Measurements from ENCODE around the gene ARHGAP22. TPM values are rescaled to one million over a fixed set of nuclear protein-coding genes. Genes with fewer than 3 reads are reported as not detected.

ARHGAP22 gene
- total RNA-seq, 1 donor from 2014 or later: 6.2 TPM

- DNase-seq (ENCODE audit: low read depth) (no peak), FAIRE-seq (no peak)
- Histone ChIP-seq H3K79me2 (ENCODE audit: insufficient read depth, low read length) (peaks cover 15% of the 10 kb centered on the region), H3K36me3 (ENCODE audit: insufficient read depth, low read length) (no peaks in the 10 kb centered on the region), H3K4me3 (ENCODE audit: insufficient read depth, low read depth, low read length) (no peak overlapping the region), H2AFZ (ENCODE audit: low read depth, low read length) (no peak overlapping the region), H3K9me3 (ENCODE audit: insufficient read depth, low read depth, low read length) (no peaks in the 10 kb centered on the region), H3K4me2 (ENCODE audit: low read length) (no peak overlapping the region), H3K27me3 (ENCODE audit: insufficient read depth, low read length) (no peaks in the 10 kb centered on the region), H4K20me1 (ENCODE audit: insufficient read depth, low read length) (peaks cover 9% of the 10 kb centered on the region), H3K9ac (ENCODE audit: low read length) (no peak overlapping the region), H3K4me1 (ENCODE audit: insufficient read depth, low read length) (peaks cover 4% of the 10 kb centered on the region), H3K27ac (ENCODE audit: low read depth, low read length) (no peak overlapping the region)
- H3K9me3 Mint-ChIP-seq (ENCODE audit: unreplicated experiment): no peaks in the 10 kb centered on the region
- H3K4me3 Mint-ChIP-seq (ENCODE audit: unreplicated experiment): no peak overlapping the region
- no peaks in the 10 kb centered on the region for H3K36me3 Mint-ChIP-seq (ENCODE audit: low read depth, unreplicated experiment)
- H3K4me1 Mint-ChIP-seq (ENCODE audit: low read depth, unreplicated experiment): peaks cover 7% of the 10 kb centered on the region
- no peaks in the 10 kb centered on the region for H3K27me3 Mint-ChIP-seq (ENCODE audit: low read depth, unreplicated experiment)
- TF ChIP-seq EZH2 (IDR thresholded peaks at IDR 0.05; ENCODE audit: insufficient read depth, low read length) (no peak), CTCF (IDR thresholded peaks at IDR 0.05; ENCODE audit: insufficient read depth, low read depth, low read length) (no peak)
- H3K27ac Mint-ChIP-seq (ENCODE audit: unreplicated experiment): no peak overlapping the region
Observed at GRCh38 chr10:48406658-48407057, 198.2 kb downstream of the ARHGAP22 start.

- peaks cover 4% of the 10 kb centered on the region for H3K4me1 ChIP-seq (ENCODE audit: insufficient read depth, low read length)
- H3K79me2 ChIP-seq (ENCODE audit: insufficient read depth, low read length): peaks cover 18% of the 10 kb centered on the region
- TF ChIP-seq EZH2 (IDR thresholded peaks at IDR 0.05; ENCODE audit: insufficient read depth, low read length): no peak
- no peak for TF ChIP-seq CTCF (IDR thresholded peaks at IDR 0.05; ENCODE audit: insufficient read depth, low read depth, low read length)
- no peak for FAIRE-seq
- Mint-ChIP-seq H3K4me3 (ENCODE audit: unreplicated experiment) (no peak overlapping the region), H3K27ac (ENCODE audit: unreplicated experiment) (no peak overlapping the region), H3K4me1 (ENCODE audit: low read depth, unreplicated experiment) (peaks cover 7% of the 10 kb centered on the region), H3K36me3 (ENCODE audit: low read depth, unreplicated experiment) (no peaks in the 10 kb centered on the region), H3K27me3 (ENCODE audit: low read depth, unreplicated experiment) (no peaks in the 10 kb centered on the region), H3K9me3 (ENCODE audit: unreplicated experiment) (no peaks in the 10 kb centered on the region)
- H3K9ac ChIP-seq (ENCODE audit: low read length): no peak overlapping the region
- H3K27me3 ChIP-seq (ENCODE audit: insufficient read depth, low read length): no peaks in the 10 kb centered on the region
- no peak overlapping the region for H3K4me3 ChIP-seq (ENCODE audit: insufficient read depth, low read depth, low read length)
- H3K27ac ChIP-seq (ENCODE audit: low read depth, low read length): no peak overlapping the region
- DNase-seq (ENCODE audit: low read depth): peak; percentile 36
- no peaks in the 10 kb centered on the region for H3K9me3 ChIP-seq (ENCODE audit: insufficient read depth, low read depth, low read length)
- no peaks in the 10 kb centered on the region for H3K36me3 ChIP-seq (ENCODE audit: insufficient read depth, low read length)
- peaks cover 9% of the 10 kb centered on the region for H4K20me1 ChIP-seq (ENCODE audit: insufficient read depth, low read length)
- no peak overlapping the region for H2AFZ ChIP-seq (ENCODE audit: low read depth, low read length)
- H3K4me2 ChIP-seq (ENCODE audit: low read length): no peak overlapping the region
Observed at GRCh38 chr10:48406204-48406603, 198.7 kb downstream of the ARHGAP22 start.

GRCh38 chr10:48404646-48405045 is 200.2 kb downstream of the ARHGAP22 start:
- Histone ChIP-seq H3K4me3 (ENCODE audit: insufficient read depth, low read depth, low read length) (no peak overlapping the region), H2AFZ (ENCODE audit: low read depth, low read length) (no peak overlapping the region), H3K9ac (ENCODE audit: low read length) (no peak overlapping the region), H3K27ac (ENCODE audit: low read depth, low read length) (no peak overlapping the region), H3K4me2 (ENCODE audit: low read length) (no peak overlapping the region), H3K27me3 (ENCODE audit: insufficient read depth, low read length) (no peaks in the 10 kb centered on the region), H3K9me3 (ENCODE audit: insufficient read depth, low read depth, low read length) (no peaks in the 10 kb centered on the region), H3K4me1 (ENCODE audit: insufficient read depth, low read length) (peaks cover 8% of the 10 kb centered on the region), H3K36me3 (ENCODE audit: insufficient read depth, low read length) (no peaks in the 10 kb centered on the region), H4K20me1 (ENCODE audit: insufficient read depth, low read length) (peaks cover 22% of the 10 kb centered on the region), H3K79me2 (ENCODE audit: insufficient read depth, low read length) (peaks cover 20% of the 10 kb centered on the region)
- no peaks in the 10 kb centered on the region for H3K36me3 Mint-ChIP-seq (ENCODE audit: low read depth, unreplicated experiment)
- DNase-seq (ENCODE audit: low read depth) (no peak), FAIRE-seq (no peak)
- H3K27me3 Mint-ChIP-seq (ENCODE audit: low read depth, unreplicated experiment): no peaks in the 10 kb centered on the region
- TF ChIP-seq CTCF (IDR thresholded peaks at IDR 0.05; ENCODE audit: insufficient read depth, low read depth, low read length): no peak
- no peak for TF ChIP-seq EZH2 (IDR thresholded peaks at IDR 0.05; ENCODE audit: insufficient read depth, low read length)
- H3K4me3 Mint-ChIP-seq (ENCODE audit: unreplicated experiment): no peak overlapping the region
- no peaks in the 10 kb centered on the region for H3K9me3 Mint-ChIP-seq (ENCODE audit: unreplicated experiment)
- peaks cover 18% of the 10 kb centered on the region for H3K4me1 Mint-ChIP-seq (ENCODE audit: low read depth, unreplicated experiment)
- no peak overlapping the region for H3K27ac Mint-ChIP-seq (ENCODE audit: unreplicated experiment)

All from astrocyte (in vitro differentiated cells and primary cell).